CD1c-positive myeloid dendritic cell (primary cell): Measurements from ENCODE around the gene FRZB.

Experiments
- DNase-seq: peaks from one replicate; pipeline ENCODE4 v3.0.0-alpha.2; 2016; ENCODE audit errors: extremely low spot score

FRZB gene

DNA sequence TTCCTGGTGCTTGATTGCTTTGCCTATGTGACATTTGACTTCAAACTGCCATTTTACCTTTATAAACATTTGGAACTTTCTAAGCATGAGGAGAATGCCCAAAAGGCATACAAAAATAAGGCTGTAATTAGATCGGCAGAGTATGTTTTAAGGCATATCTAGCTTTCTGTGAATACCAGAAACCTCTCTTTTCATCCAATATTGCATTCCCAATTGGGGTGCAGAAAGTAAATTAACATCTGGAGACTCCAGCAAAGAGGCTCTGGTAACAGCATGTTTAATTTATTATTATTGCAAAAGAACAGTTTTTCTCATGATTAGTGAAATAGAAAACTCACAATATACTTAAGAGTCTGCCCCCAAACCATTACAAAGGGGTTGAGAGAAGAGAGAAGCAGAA is 32.1 kb downstream of the FRZB start:
- DNase-seq: no peak

DNA sequence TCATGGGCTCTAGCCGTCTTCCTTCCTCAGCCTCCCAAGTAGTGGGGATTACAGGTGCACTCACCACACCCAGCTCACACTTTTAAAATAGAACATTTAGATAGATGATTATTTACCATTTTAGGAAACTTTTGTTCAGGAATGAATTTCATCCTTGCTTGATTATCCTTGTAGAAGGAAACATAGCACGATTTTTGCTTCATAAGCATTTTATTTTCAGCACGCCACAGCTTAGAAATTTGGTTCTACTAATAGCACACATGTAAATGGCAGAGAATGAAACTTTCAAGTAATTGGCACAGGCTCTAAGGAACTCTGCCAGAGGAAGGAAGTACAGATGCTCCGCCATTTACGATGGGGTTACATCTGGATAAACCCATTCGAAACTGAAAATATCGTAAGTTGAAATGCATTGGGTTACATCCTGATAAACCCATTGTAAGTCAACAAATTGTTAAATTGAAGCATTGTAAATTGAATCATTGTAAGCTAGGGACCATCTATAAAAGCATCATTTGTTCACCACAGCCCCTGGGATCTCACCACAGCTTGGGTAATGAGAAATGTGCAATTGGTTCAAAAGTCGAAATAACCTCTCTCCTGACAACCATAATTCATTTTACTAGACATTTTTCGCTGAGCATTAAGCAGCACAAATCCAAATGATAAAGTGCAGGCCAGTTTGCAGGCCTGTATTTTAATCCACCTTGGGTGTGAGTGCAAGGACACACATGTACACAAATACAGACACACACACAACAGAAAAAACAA is 33.2 kb downstream of the FRZB start:
- no peak for DNase-seq

GRCh38 chr2:182831921-182832320 is 34.5 kb downstream of the FRZB start:
- DNase-seq: no peak

- DNase-seq: no peak
These were observed 35.3 kb downstream of the FRZB start for GRCh38 chr2:182831101-182831500.

DNA sequence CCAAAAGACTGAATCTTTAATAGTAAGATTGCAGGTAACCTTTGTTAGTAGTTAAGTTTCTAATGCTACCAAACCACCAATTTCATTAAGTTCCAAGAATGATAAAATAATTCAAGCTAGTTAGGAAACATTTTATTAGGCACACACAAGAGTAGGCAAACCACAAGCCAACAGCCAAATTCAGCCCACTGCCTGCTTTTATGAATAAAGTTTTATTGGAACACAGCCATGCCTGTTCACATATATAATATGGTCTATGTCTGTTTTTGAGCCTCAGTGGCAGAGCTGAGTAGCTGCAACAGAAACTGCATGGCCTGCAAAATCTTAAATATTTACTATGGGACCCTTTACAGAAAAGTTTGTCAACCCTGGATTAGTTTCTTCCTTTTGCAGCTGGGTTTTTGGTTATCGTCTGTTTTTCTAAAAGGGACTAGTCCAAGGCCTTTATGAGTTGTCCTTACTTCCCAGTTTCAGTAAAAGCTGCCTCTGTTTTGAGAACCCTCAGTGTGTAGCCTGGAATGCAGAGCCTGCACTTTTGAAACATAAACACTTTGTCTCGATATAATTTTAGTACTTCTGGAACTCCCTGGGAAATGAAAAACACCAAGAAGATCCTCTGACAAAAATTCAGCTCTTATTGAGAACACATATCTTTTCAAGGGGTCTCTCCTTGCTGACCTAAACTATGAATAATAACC is 39.1 kb downstream of the FRZB start:
- DNase-seq: no peak

GRCh38 chr2:182826496-182826895 is 39.9 kb downstream of the FRZB start:
- DNase-seq: no peak

DNA sequence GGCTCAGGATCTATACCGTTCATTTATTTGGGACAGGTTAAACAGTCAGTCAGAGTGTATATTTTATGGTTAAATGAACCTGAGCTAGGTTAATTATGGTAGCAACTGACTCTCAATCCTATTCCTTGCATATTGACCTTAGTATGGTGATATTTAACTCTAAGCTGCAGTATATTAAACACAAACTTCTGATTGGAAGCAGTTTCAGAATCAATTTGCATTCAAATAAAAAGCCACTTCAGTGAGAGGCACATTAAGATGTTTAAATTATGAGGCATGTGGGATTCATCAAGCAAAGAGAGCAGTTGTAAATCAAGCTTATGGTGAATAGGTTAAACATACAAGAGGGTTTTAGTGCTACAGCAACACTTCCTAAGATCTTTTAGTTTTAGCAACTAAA is 40.4 kb downstream of the FRZB start:
- no peak for DNase-seq

GRCh38 chr2:182824767-182825158 is 41.7 kb downstream of the FRZB start:
- DNase-seq: no peak

- no peak for DNase-seq
These were observed 42.2 kb downstream of the FRZB start for GRCh38 chr2:182824056-182824766.

GRCh38 chr2:182822733-182823132 is 43.7 kb downstream of the FRZB start:
- DNase-seq: no peak

DNA sequence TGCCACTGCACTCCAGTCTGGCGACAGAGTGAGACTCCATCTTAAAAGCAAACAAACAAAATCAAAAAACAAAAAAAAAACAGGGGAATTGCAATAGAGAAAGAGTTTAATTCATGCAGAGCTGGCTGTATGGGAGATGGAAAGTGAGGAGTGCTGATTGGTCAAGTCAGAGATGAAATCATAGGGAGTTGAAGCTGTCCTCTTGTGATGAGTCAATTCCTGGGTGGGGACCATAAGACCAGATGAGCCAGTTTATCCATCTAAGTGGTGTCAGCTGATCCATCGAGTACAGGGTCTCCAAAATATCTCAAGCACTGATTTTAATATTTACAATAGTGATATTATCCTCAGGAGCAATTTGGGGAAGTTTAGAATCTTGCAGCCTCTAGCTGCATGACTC is 45.3 kb downstream of the FRZB start:
- DNase-seq: no peak

- no peak for DNase-seq
These were observed 47.0 kb downstream of the FRZB start for GRCh38 chr2:182819412-182819811.

DNA sequence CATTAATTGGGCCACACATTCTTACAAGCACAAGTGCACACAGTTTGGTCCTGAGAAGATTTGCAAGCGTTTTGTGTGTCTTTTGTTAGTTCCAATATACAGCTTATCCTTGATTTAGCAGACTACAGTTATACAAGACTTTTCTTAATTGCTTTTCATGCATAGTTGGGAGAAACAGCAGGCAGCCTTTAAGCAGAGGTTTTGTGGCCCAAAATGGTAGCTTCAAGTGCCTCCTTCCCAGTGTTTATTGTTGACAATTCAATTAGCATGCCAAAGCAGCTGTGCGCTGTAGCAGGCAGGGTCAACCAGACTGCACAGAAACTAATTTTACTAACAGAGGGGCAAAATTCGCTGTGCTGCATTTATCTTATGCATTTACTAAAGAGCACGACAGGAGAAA is 47.5 kb downstream of the FRZB start:
- DNase-seq: no peak

DNA sequence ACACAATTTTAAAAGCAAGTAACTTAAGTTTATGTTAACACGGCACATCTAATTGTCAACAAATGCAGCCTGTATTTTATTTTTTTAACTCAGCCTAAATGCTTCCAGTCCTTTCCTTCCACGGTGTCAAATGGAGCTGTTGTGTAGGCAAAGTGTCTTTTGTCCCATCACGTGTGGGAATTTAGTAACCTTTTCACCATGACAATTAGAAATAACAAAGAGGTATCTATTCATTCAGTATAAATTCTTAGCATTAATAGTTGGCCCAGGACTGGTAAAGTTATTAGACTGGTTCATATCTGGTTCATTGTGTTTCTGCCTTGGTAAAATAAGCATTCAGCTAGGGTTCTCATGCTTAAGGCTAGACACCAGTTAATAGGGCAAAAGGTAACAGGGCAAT is 47.9 kb downstream of the FRZB start:
- no peak for DNase-seq

DNA sequence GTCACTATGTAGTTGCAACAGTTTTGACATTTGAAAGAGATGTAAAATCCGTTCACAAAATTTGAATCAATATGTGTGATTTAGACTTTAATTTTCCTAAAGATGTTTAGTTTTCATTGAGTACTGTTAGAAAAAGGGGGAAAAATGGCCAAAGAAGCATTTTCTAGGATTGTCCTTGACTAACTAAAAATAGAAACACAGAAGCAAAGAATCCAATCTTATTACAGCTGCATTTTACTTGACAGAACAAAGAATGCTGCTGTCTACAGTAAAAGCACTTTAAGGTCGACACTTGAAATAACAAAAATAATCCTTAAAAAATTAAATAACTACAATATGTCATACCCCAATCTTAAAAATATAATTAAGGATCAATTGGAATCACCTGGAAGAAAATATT is 48.9 kb downstream of the FRZB start:
- no peak for DNase-seq

GRCh38 chr2:182816866-182817265 is 49.6 kb downstream of the FRZB start:
- DNase-seq: no peak

- no peak for DNase-seq
These were observed 51.6 kb downstream of the FRZB start for GRCh38 chr2:182814804-182815203.

GRCh38 chr2:182814380-182814779 is 52.1 kb downstream of the FRZB start:
- DNase-seq: no peak

DNA sequence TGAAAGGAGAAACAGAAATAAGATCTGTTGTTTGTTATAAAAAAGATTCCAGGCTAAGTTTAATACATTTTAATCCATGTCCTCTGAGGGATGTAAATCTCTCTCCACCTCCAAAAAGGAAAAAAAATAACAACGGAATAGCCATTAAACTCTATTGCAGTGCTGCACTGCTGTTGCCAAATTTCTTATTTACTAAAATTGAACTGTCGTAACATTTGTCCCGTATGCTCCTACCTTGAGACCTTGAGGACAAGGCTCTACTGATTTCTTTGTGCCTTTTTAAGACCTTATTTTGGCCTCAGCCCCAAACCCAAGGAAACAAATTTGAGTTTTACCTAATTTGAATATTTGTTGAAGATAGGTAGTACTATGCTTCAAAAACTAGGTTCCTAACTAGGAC is 56.4 kb downstream of the FRZB start:
- DNase-seq: no peak

DNA sequence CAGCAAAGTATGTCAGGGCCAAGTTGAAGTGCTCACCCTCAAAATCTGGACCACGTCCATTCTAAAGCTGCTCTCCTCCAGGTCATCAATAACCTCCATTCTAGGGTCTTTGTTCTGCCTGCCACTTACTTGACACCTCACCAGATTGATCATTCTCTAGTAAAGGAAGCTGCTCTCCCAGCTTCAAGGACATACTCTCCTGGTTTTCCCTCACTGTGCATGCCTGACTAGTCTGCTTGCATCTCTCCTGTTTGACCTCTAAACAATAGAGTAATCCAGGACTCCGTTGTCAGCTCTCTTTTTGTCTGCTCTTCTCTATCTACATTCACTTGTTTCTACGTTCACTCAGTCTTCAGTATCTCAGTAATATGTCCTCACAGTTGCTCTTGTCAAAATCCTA is 59.1 kb downstream of the FRZB start:
- no peak for DNase-seq

DNA sequence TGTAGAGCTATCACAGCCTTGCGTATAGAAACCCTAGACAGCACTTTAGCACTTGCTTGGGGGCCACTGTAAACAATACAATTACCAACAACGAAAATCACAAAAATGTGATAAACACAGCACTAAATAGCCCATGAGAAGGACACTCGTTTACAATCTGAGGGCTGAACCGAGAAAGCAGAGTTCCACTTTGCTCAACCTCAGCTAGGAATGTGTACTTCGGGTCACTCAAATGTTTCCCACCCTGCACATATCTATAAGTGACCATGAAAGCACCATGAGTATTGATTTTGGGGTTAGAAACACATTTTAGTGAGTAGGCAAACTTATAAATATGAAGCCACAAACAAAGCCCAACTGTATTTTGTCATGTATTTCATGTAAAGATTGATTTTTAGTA is 62.3 kb downstream of the FRZB start:
- no peak for DNase-seq

DNA sequence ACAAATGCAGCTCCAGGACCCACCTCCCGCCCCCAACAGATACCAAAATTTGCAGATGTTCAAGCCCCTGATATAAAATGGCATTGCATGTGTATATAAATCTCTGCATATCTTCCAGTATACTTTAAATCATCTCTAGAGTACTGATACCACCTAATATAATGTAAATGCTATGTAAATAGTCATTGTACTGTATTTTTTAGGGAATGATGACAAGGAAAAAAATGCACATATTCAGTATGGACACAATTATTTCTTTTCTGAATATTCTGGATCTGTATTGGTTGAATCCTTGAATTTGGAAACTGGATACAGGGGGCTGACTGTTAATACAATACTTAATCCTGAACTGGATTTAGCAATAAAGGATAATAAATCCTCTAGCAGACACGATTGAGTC is 67.7 kb downstream of the FRZB start:
- DNase-seq: no peak

- DNase-seq: no peak
These were observed 74.0 kb downstream of the FRZB start for GRCh38 chr2:182792441-182792840.
